C4-2B (cell line): ENCODE results near the gene CFB.

ENCODE experiments used
- ZFX ChIP-seq: fragments of 450-650 bp; IDR thresholded peaks from 2 replicates; pipeline ENCODE4 v1.6.1; 2017
- TF ChIP-seq, protein P1 (sequence below): fragments of 450-650 bp; conservative IDR thresholded peaks from 2 replicates; pipeline ENCODE4 v1.5.1; 2017; ENCODE audit warnings: mild to moderate bottlenecking

DNA sequence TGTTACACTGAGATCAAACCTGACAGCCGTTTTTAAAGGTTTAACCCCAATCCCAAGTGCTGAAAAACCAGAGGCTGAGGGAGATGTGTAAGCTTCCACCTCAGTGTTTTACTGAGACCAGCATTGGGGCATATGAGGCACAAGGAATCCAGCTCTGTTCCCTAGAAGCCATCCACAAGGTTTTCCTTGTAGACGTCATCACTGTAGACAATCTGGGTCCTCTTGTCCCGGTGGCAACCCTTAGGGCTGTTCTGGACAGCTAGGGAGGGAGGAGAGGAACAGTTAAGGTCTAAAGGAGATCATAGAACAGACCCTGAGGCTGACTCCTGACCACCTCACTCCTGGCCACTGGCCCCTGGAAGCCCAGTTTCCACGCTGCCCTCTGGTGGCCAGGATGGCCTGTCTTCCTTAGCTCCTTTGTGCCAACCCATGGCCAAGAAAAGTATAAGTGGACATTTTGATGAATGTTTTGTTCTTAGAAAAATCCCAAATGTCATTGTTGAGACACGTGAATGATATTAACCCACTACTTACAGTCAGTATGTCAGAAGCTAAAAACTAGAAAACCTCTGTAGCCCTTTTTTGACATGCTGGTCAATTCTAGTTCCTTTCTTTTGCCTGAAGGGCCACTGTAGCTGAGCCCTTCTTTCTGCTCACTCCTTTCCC is 6.4 kb downstream of the CFB start:
- TF ChIP-seq, protein P1, sequence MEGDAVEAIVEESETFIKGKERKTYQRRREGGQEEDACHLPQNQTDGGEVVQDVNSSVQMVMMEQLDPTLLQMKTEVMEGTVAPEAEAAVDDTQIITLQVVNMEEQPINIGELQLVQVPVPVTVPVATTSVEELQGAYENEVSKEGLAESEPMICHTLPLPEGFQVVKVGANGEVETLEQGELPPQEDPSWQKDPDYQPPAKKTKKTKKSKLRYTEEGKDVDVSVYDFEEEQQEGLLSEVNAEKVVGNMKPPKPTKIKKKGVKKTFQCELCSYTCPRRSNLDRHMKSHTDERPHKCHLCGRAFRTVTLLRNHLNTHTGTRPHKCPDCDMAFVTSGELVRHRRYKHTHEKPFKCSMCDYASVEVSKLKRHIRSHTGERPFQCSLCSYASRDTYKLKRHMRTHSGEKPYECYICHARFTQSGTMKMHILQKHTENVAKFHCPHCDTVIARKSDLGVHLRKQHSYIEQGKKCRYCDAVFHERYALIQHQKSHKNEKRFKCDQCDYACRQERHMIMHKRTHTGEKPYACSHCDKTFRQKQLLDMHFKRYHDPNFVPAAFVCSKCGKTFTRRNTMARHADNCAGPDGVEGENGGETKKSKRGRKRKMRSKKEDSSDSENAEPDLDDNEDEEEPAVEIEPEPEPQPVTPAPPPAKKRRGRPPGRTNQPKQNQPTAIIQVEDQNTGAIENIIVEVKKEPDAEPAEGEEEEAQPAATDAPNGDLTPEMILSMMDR: peak; percentile 88
- no peak for TF ChIP-seq ZFX
